Prostate gland (tissue), 2 donors: ENCODE results near the gene KANK4.

ENCODE experiments used
- POLR2A ChIP-seq: fragments of 450-650 bp; IDR thresholded peaks from one replicate; pipeline ENCODE4 v1.6.1; 2016; ENCODE audit warnings: antibody characterized with exemption, mild to moderate bottlenecking
- POLR2AphosphoS5 ChIP-seq: sonication (generic); formaldehyde crosslinking; IDR thresholded peaks from one replicate; pipeline ENCODE4 v1.6.1; 2017; ENCODE audit warnings: antibody characterized with exemption
- TF ChIP-seq, protein P1 (sequence below), 4 experiments: fragments of 200-600 bp in 2 of 4; fragments of 450-650 bp in 2 of 4; sonication (generic) in 2 of 4; IDR thresholded peaks; 1 replicate in 3 of 4; 2 replicates in 1 of 4; pipeline ENCODE4 v1.5.1; 2016 to 2019; ENCODE audit warnings: antibody characterized with exemption in 4 of 4, mild to moderate bottlenecking in 2 of 4, moderate library complexity in 2 of 4

DNA sequence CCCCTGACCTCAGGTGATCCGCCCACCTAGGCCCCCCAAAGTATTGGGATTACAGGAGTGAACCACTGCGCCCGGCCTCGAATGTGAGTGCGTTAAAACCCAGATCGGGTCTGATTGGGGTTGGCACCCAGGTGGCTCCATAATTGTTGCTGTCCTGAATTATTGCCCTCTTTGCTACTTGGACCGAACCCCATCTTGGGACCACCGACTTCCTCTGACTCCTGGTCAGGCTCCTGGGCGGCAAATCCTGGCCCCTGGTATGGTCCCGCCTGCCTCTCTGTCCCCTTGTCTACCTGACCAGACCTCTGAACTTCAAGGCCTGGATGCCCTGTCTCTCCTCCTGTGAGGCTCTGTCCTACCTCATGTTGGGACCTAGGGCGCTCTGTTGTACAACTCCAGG is 91.7 kb downstream of the KANK4 start:
- TF ChIP-seq POLR2A (no peak), POLR2AphosphoS5 (no peak)
- TF ChIP-seq, protein P1, sequence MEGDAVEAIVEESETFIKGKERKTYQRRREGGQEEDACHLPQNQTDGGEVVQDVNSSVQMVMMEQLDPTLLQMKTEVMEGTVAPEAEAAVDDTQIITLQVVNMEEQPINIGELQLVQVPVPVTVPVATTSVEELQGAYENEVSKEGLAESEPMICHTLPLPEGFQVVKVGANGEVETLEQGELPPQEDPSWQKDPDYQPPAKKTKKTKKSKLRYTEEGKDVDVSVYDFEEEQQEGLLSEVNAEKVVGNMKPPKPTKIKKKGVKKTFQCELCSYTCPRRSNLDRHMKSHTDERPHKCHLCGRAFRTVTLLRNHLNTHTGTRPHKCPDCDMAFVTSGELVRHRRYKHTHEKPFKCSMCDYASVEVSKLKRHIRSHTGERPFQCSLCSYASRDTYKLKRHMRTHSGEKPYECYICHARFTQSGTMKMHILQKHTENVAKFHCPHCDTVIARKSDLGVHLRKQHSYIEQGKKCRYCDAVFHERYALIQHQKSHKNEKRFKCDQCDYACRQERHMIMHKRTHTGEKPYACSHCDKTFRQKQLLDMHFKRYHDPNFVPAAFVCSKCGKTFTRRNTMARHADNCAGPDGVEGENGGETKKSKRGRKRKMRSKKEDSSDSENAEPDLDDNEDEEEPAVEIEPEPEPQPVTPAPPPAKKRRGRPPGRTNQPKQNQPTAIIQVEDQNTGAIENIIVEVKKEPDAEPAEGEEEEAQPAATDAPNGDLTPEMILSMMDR (IDR thresholded peaks at IDR 0.05) = no peak
